ENCODE measurements around the gene TARM1.

Gene TARM1

DNA sequence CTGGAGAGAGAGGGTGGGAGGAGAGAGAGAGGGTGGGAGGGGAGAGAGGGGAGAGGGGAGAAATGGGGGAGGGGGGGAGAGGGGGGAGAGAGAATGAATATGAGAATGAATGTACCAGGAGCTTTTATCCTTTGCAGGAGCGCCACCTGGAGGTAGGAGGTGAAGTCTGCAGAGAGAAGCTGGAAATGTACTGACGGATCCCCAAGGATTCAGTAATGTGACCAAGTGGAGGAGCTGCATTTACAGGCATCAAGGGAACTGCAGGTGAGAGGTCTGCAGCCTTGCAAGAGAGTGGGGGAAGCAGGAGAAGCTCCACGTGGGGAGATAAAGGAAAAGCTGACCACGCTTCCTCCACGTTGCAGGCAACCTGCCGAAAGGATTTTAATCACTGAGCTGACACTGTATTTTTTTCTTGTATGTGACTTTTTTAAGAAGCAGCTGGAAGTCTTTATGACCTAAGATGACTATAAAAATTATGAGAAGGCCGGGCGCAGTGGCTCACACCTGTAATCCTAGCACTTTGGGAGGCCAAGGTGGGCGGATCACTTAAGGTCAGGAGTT, 51.2 kb downstream of the TARM1 start:
- no peak for DNase-seq

DNA sequence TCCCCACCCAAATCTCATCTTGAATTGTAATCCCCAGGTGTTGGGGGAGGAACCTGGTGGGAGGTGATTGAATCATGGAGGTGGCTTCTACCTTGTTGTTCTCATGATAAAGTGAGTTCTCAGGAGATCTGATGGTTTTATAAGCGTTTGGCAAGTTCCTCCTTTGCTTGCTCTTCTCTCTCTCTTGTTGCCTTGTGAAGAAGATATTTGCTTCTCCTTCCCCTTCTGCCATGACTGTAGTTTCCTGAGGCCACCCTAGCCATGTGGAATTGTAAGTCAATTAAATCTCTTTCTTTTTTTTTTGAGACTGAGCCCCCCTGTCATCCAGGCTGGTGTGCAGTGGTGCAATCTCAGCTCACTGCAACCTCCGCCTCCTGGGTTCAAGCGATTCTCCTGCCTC, 51.9 kb downstream of the TARM1 start:
- DNase-seq, result no peak

GRCh38 chr19:54026656-54027055, 54.5 kb downstream of the TARM1 start:
- no peak for DNase-seq

- no peak for DNase-seq
These were observed 56.5 kb downstream of the TARM1 start for GRCh38 chr19:54024660-54025059.

GRCh38 chr19:54023191-54023590, 58.0 kb downstream of the TARM1 start:
- DNase-seq, result no peak

GRCh38 chr19:54021932-54022331, 59.2 kb downstream of the TARM1 start:
- DNase-seq, result no peak

GRCh38 chr19:54021363-54021762, 59.8 kb downstream of the TARM1 start:
- no peak for DNase-seq
